Type B pancreatic cell (in vitro differentiated cells): ENCODE measurements around the gene PLEKHA8. TPM values are rescaled to one million over a fixed set of nuclear protein-coding genes. Genes with fewer than 3 reads are reported as not detected.

ENCODE experiments used
- DNase-seq: peaks from one replicate; pipeline ENCODE4 v3.0.0; 2021; ENCODE audit warnings: mixed read lengths; ENCODE audit not compliant: unreplicated experiment; ENCODE audit errors: extremely low spot score
- H3K27ac Mint-ChIP-seq: 2 replicates; pipeline ENCODE4 v1.8.0; 2021; ENCODE audit warnings: mild to moderate bottlenecking, mixed read lengths
- H3K27me3 Mint-ChIP-seq: 2 replicates; pipeline ENCODE4 v1.8.0; 2021; ENCODE audit warnings: mixed read lengths
- H3K36me3 Mint-ChIP-seq: 2 replicates; pipeline ENCODE4 v1.8.0; 2021; ENCODE audit warnings: mixed read lengths
- H3K4me1 Mint-ChIP-seq: one replicate; pipeline ENCODE4 v1.8.0; 2021; ENCODE audit warnings: mixed read lengths; ENCODE audit not compliant: unreplicated experiment
- H3K4me3 Mint-ChIP-seq: 2 replicates; pipeline ENCODE4 v1.8.0; 2021; ENCODE audit warnings: mild to moderate bottlenecking, mixed read lengths
- H3K9me3 Mint-ChIP-seq: 2 replicates; pipeline ENCODE4 v1.8.0; 2021; ENCODE audit warnings: mixed read lengths
- total RNA-seq: library from RNA; stranded (reverse); gene quantifications from 2 replicates; pipeline ENCODE4 v1.2.1, GENCODE V29; 2021; ENCODE audit warnings: low replicate concordance
- TF ChIP-seq, protein P1 (sequence below): fragments of 200-600 bp; sonication (generic); conservative IDR thresholded peaks from 2 replicates; pipeline ENCODE4 v1.5.0; 2021; ENCODE audit warnings: antibody characterized with exemption, mild to moderate bottlenecking

Gene PLEKHA8
- total RNA-seq, 1 donor from 2014 or later = 46.0 TPM

- Mint-ChIP-seq H3K27ac (no peak overlapping the region), H3K4me3 (no peak overlapping the region), H3K27me3 (no peaks in the 10 kb centered on the region), H3K36me3 (peaks cover 17% of the 10 kb centered on the region), H3K4me1 (peaks cover 16% of the 10 kb centered on the region), H3K9me3 (no peaks in the 10 kb centered on the region)
- no peak for DNase-seq
- TF ChIP-seq, protein P1, sequence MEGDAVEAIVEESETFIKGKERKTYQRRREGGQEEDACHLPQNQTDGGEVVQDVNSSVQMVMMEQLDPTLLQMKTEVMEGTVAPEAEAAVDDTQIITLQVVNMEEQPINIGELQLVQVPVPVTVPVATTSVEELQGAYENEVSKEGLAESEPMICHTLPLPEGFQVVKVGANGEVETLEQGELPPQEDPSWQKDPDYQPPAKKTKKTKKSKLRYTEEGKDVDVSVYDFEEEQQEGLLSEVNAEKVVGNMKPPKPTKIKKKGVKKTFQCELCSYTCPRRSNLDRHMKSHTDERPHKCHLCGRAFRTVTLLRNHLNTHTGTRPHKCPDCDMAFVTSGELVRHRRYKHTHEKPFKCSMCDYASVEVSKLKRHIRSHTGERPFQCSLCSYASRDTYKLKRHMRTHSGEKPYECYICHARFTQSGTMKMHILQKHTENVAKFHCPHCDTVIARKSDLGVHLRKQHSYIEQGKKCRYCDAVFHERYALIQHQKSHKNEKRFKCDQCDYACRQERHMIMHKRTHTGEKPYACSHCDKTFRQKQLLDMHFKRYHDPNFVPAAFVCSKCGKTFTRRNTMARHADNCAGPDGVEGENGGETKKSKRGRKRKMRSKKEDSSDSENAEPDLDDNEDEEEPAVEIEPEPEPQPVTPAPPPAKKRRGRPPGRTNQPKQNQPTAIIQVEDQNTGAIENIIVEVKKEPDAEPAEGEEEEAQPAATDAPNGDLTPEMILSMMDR = no peak
Observed at GRCh38 chr7:30146127-30146612, 118.0 kb downstream of the PLEKHA8 start.

DNA sequence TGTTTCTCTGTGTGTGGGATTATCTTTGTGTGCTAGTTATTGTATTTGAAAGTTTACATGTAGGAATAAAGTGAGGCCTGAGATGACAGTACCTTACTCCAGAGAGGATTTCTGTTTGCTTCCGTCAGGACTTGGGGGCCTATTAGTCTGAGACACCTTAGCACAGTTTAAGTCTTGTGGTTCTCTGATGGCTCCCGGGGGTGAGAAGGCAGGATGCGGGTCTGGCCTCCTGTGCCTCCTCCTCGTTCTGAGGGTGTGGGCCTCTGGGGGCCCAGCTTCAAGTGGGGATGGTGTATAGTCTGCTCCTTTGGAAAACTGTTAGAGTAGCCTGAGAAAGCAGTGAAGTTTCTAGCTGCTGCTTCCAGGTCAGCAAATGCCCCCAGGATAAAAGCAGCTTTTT, 119.0 kb downstream of the PLEKHA8 start:
- Mint-ChIP-seq H3K4me1 (peaks cover 13% of the 10 kb centered on the region), H3K4me3 (no peak overlapping the region)

DNA sequence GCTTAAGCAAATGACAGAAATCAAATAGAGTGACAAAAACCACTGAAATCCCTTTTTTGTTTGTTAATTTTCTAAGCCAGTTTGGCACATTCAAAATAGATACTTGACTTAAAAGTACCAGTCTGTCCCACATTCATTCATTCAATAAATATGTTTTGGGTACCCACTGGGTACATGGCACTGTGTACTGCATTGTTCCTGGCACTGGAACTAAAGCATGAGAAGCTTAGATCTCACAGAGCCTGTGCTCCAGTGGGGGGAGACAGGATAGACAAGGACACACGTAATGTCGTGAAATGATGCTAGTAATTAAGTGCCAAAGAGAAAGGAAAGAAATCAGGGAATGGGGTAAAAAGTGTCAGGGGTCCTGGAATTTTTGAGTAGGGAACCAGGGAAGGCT, 119.6 kb downstream of the PLEKHA8 start:
- no peak overlapping the region for H3K4me3 Mint-ChIP-seq

More for the DNA sequence above, 119.0 kb downstream of the PLEKHA8 start:
- H3K27me3 Mint-ChIP-seq = no peaks in the 10 kb centered on the region
- TF ChIP-seq, protein P1 = no peak
- no peak overlapping the region for H3K27ac Mint-ChIP-seq
- no peaks in the 10 kb centered on the region for H3K9me3 Mint-ChIP-seq
- H3K36me3 Mint-ChIP-seq = peaks cover 14% of the 10 kb centered on the region
- DNase-seq = no peak

DNA sequence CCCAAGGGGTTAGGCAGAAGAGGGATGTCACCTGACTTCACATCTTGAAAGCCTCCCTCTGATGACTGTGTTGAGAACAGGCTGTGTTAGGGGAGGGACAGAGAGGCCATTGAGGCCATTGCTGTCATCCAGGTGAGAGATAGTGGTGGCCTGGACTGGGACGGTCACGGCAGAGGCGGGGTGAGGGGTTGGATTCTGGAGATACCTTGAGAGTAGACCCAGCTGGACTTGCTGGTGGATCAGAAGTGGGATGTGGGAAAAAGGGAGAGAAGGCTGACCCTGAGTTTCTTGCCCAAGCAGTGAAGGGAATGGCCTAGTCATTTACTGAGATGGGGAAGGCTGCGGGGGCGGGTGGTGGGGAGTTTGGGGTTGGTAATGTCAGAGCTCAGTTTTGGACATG, 120.2 kb downstream of the PLEKHA8 start:
- no peak for DNase-seq
- H3K4me3 Mint-ChIP-seq = no peak overlapping the region
- no peaks in the 10 kb centered on the region for H3K9me3 Mint-ChIP-seq
- peaks cover under 1% of the 10 kb centered on the region for H3K4me1 Mint-ChIP-seq
- no peaks in the 10 kb centered on the region for H3K27me3 Mint-ChIP-seq
- peaks cover 10% of the 10 kb centered on the region for H3K36me3 Mint-ChIP-seq
- H3K27ac Mint-ChIP-seq = no peak overlapping the region
- TF ChIP-seq, protein P1 = no peak

More for the DNA sequence above, 119.6 kb downstream of the PLEKHA8 start:
- Mint-ChIP-seq H3K27me3 (no peaks in the 10 kb centered on the region), H3K9me3 (no peaks in the 10 kb centered on the region), H3K4me1 (peaks cover 7% of the 10 kb centered on the region), H3K36me3 (peaks cover 11% of the 10 kb centered on the region), H3K27ac (no peak overlapping the region)
- TF ChIP-seq, protein P1 = no peak
- no peak for DNase-seq

DNA sequence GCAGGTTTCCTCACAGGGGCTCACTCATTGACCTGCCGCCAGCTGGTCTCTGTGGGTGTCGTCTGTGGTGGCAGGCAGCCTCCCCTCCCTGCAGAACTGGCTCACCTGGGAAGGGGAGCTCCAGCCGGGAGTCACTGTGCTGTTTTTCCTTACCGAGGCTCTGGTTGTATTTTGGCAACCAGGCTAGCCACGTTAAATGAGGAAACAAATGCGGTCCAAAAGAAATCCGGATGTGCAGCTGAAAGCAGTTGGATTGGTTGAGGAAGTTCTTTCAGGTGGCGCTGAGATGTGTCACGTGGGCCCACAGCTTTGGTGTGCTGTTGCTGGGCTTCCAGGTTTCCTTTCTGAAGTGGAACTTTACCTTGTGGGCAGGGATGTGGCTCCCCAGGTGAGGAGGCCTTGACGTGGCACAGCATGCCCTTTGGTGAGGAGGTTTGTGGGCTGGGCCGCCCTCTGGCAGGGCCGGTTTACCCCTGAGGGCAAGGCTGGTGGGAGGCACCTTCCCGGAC, 120.8 kb downstream of the PLEKHA8 start:
- no peak overlapping the region for H3K27ac Mint-ChIP-seq
- H3K36me3 Mint-ChIP-seq = peaks cover 10% of the 10 kb centered on the region
- no peaks in the 10 kb centered on the region for H3K4me1 Mint-ChIP-seq
- no peak for DNase-seq
- H3K4me3 Mint-ChIP-seq = no peak overlapping the region
- H3K9me3 Mint-ChIP-seq = no peaks in the 10 kb centered on the region
- H3K27me3 Mint-ChIP-seq = no peaks in the 10 kb centered on the region
- TF ChIP-seq, protein P1 = no peak
